Heart right ventricle (tissue), 16 donors: ENCODE data around the gene RAD9A. TPM values are rescaled to one million over a fixed set of nuclear protein-coding genes. Genes with fewer than 3 reads are reported as not detected.

Experiments
- ATAC-seq, 8 donors: fragments of 200-7000 bp; cut with Tn5 transposase; one replicate each; pipeline ENCODE4 v1.9.1; 2020; ENCODE audit warnings: mild to moderate bottlenecking in 8 of 8, moderate library complexity in 8 of 8, moderate number of reproducible peaks in 1 of 8
- DNase-seq, 2 donors: peaks; one replicate each; pipeline ENCODE4 v3.0.0-alpha.2; 2020
- H3K27ac ChIP-seq, 10 donors: fragments of 200-600 bp; sonication (generic) in 2 of 10; one replicate each; pipeline versions ENCODE4 v1.5.0 to v1.8.0; 2020 to 2022; ENCODE audit warnings: mild to moderate bottlenecking in 3 of 10
- H3K27me3 ChIP-seq, 7 donors: fragments of 200-600 bp; one replicate each; pipeline ENCODE4 v1.8.0; 2021 to 2022; ENCODE audit warnings: mild to moderate bottlenecking in 2 of 7
- H3K36me3 ChIP-seq, 9 donors: fragments of 200-600 bp; sonication (generic) in 1 of 9; one replicate each; pipeline versions ENCODE4 v1.5.0 to v1.8.0; 2020 to 2022; ENCODE audit warnings: mild to moderate bottlenecking in 2 of 9
- H3K4me1 ChIP-seq, 9 donors: fragments of 200-600 bp; sonication (generic) in 1 of 9; one replicate each; pipeline versions ENCODE4 v1.5.0 to v1.8.0; 2020 to 2022; ENCODE audit warnings: mild to moderate bottlenecking in 4 of 9
- H3K4me3 ChIP-seq, 10 donors: fragments of 200-600 bp; sonication (generic) in 2 of 10; one replicate each; pipeline versions ENCODE4 v1.5.0 to v1.8.0; 2020 to 2022; ENCODE audit warnings: mild to moderate bottlenecking in 7 of 10, moderate library complexity in 2 of 10
- H3K9me3 ChIP-seq, 11 donors: fragments of 200-600 bp in 10 of 11; sonication (generic) in 2 of 11; one replicate each; pipeline versions ENCODE4 v1.5.0 to v1.8.0; 2013 to 2022; ENCODE audit warnings: mild to moderate bottlenecking in 2 of 11, control low read depth in 1 of 11, moderate library complexity in 1 of 11
- WGBS, 2 donors: extraction: QIAGEN DNeasy Blood & Tissue Kit; methylation state at CpG; one replicate each; pipeline ENCODE4 v1.1.7; 2013; ENCODE audit warnings: inconsistent platforms in 1 of 2; 5-methylcytosine and 5-hydroxymethylcytosine counted together
- intact Hi-C, 10 donors: fragments of 100-400 bp; cut with DNase I; formaldehyde crosslinking; loops; one replicate each; pipeline versions ENCODE4 v1.11.1 to v1.14.2; 2022
- polyA plus RNA-seq, 2 donors: library from polyadenylated mRNA; stranded (reverse); fragments of 200-250 nt; gene quantifications; one replicate each; pipeline ENCODE4 v1.2.3, GENCODE V29; 2013
- total RNA-seq, 10 donors: library from RNA; stranded (reverse); fragmentation: NEBNext Ultra II Directional in 3 of 10; extraction: Animal tissue kit (Norgen Biotek cat#: 25700) in 3 of 10; gene quantifications; one replicate each; pipeline versions ENCODE4 v1.2.1 to v1.2.4, GENCODE V29; 2021 to 2023
- TF ChIP-seq, protein P1 (sequence below), 9 donors: fragments of 200-600 bp; sonication (generic) in 2 of 9; IDR thresholded peaks; one replicate each; pipeline versions ENCODE4 v1.5.0 to v1.8.0; 2021 to 2022; ENCODE audit warnings: antibody characterized with exemption in 9 of 9, mild to moderate bottlenecking in 5 of 9, moderate library complexity in 1 of 9
- donor health status: Arrhythmogenic right ventricular cardiomyopathy.
- donor health status: ischemic (EF 13 %, LVEDD 7.1; RV severe dilation, severe dysfunction).
- donor health status: healthy with polysubstance abuse.
- donor health status: DM: no; HTN: yes; CAD: no.
- donor health status: DM: no; HTN: no; CAD: no.
- donor health status: ischemic (EF 25% LVEDD 6.9; RV normal size, moderate dysfunction).
- donor health status: ischemic (EF 25% LVEDD 5.7; RV mildly dilated, moderate dysfunction).
- donor health status: healthy.
- donor health status: DM: yes; HTN: yes; CAD: no.
- donor health status: Ischemic cardiomyopathy.
- donor health status: ischemic (EF 35%, LVEDD 5.7; RV mildly dilated, moderate dysfunction).
- donor health status: nonischemic (EF 11% LVEDD 7.7; RV severe dilation, severe dysfunction).
- donor health status: DM: yes; HTN: yes; CAD: no.
- donor health status: PGD.
- donor health status: ischemic (EF 29% LVEDD 5.4; RV normal size, mild dysfunction).
- donor health status: nonischemic (EF 23%, LVEDD 6.1; RV moderate dilation, normal function).

RAD9A gene
- total and polyA plus RNA-seq, 12 donors = 4.8 to 15.0 (median 6.5) TPM

DNA sequence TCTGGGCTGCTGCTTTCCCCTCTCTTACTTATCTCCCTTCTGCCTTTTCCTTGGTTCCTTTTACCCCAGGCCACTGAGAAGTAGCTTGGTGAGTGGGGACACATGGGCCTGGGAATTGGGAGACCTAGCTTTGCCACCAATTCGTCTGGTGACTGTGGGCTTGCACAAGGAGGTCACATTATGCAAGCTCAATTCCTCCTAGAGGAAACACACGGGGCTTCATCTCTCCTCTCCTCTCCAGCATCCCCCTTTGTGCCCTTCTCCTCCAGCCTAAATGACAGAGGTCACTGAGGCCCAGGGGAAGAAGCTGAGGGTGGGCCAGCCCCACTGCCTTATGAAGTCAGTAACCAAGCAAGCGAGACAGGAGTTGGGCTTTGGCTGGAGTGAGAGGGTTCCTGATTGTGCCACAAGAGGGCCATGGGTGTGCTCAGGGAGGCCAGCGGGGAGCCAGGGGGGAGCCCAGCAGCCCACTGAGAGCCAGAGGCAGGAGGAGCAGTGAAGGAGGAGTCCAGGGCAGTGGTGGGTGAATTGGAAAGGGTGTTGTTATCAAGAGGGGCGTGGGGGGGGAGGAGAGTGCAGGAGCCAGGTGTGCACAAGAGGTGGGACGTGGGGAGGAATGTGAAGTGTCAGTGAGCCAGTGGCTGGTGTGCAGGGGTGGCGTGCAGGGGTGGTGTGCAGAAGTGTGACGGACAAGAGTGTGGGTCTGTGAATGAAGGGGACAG, 20.4 kb upstream of the RAD9A start:
- no peak for DNase-seq
- Histone ChIP-seq H3K36me3 (no peaks in the 10 kb centered on the region), H3K27me3 (peaks cover 0 to 5% (median 0%) of the 10 kb centered on the region in 7 donors), H3K4me3 (peak overlapping the region in 6 of 10 donors; percentile 67 to 82 (median 76)), H3K9me3 (no peaks in the 10 kb centered on the region), H3K4me1 (peaks cover 18 to 77% (median 43%) of the 10 kb centered on the region in 9 donors), H3K27ac (peak overlapping the region in 4 of 10 donors; percentile 30 to 97 (median 93))
- peak in 5 of 8 donors; percentile 4 to 31 (median 20) for ATAC-seq
- WGBS, 2 donors = 56% methylated on average over 8 of the region's 8 CpGs
- TF ChIP-seq, protein P1, sequence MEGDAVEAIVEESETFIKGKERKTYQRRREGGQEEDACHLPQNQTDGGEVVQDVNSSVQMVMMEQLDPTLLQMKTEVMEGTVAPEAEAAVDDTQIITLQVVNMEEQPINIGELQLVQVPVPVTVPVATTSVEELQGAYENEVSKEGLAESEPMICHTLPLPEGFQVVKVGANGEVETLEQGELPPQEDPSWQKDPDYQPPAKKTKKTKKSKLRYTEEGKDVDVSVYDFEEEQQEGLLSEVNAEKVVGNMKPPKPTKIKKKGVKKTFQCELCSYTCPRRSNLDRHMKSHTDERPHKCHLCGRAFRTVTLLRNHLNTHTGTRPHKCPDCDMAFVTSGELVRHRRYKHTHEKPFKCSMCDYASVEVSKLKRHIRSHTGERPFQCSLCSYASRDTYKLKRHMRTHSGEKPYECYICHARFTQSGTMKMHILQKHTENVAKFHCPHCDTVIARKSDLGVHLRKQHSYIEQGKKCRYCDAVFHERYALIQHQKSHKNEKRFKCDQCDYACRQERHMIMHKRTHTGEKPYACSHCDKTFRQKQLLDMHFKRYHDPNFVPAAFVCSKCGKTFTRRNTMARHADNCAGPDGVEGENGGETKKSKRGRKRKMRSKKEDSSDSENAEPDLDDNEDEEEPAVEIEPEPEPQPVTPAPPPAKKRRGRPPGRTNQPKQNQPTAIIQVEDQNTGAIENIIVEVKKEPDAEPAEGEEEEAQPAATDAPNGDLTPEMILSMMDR (IDR thresholded peaks at IDR 0.05) = peak in 8 of 9 donors; percentile 15 to 50 (median 42)
- intact Hi-C loops = no loop called here

DNA sequence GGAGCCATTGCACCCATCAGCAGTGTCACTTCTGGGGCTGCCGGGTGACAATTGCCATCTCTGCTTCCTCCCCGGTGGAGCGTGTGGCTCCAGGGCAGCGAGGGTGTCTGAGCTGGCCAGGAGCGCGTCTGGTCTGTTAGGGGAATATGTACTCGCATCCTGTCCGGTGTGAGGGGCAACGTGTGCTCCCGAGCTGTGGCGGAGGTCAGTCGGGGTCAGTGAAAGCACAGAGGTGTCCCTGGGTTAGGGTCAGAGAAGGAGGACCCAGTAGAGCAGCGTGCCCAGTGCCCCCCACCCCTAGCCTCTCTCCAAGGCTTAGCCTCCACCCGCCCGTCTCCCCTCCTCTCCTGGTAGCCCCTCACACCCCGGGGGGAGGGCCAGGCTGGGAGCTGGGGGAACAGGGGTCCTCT, 19.9 kb upstream of the RAD9A start:
- H3K4me1 ChIP-seq = peaks cover 12 to 71% (median 39%) of the 10 kb centered on the region in 9 donors
- intact Hi-C loops = loop anchor here in 1 of 10 donors (2.0 kb wide), 1 partner anchor 15 kb away; no protein-coding TSS in a partner anchor
- H3K9me3 ChIP-seq = no peaks in the 10 kb centered on the region
- peaks cover 0 to 5% (median 0%) of the 10 kb centered on the region in 7 donors for H3K27me3 ChIP-seq
- DNase-seq = no peak
- no peaks in the 10 kb centered on the region for H3K36me3 ChIP-seq
- peak overlapping the region; percentile 56 to 82 (median 74) for H3K4me3 ChIP-seq
- peak overlapping the region in 9 of 10 donors; percentile 85 to 97 (median 91) for H3K27ac ChIP-seq
- WGBS, 2 donors = 17 to 29% methylated on average over 15 to 16 of the region's 16 CpGs
- ATAC-seq = no peak
- TF ChIP-seq, protein P1 (IDR thresholded peaks at IDR 0.05) = no peak

DNA sequence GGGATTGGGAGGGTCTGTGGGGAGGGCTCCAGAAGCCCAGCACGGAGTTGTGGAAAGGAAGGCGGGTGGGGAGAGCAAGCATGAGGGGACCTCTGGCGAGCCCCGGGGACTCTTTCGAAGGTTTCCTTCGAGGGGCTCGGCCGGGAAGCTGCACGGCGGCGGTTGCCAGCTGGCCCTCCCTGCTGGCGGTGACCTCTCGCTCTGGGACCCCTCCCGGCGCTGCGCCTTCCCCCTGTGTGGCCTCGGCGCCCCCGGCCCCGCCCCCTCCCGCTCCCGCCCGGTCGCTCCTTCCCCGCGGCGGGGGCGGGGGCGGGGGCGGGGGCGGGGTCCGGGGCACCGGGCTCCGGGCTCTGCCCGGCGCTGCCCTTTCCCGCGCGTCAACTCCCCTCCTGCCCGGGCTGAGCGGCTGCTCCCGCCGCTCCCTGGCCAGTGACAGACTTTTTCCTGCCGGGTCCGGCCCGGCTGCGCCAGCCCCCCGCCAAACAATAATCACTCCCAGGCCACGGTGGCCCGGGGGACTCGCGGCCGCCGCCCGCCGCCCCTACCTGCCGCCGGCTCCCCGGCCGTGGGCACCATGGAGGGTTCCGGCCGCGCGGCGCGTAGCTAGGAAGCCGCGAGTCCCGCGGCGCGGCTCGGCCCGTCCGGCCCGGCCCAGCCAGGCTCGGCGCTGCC, 19.3 kb upstream of the RAD9A start:
- Histone ChIP-seq H3K36me3 (no peaks in the 10 kb centered on the region), H3K4me1 (peaks cover 10 to 66% (median 34%) of the 10 kb centered on the region in 9 donors), H3K27me3 (peaks cover 0 to 7% (median under 1%) of the 10 kb centered on the region in 7 donors), H3K27ac (peak overlapping the region; percentile 17 to 97 (median 91)), H3K4me3 (peak overlapping the region; percentile 56 to 82 (median 74)), H3K9me3 (no peaks in the 10 kb centered on the region)
- WGBS, 2 donors = 0 to 1% methylated on average over 36 to 75 of the region's 78 CpGs
- TF ChIP-seq, protein P1 (IDR thresholded peaks at IDR 0.05) = no peak
- intact Hi-C loops = loop anchor here in 1 of 10 donors (2.0 kb wide), 1 partner anchor 16 kb away; no protein-coding TSS in a partner anchor
- DNase-seq = peak in 1 of 2 donors; percentile 53
- peak in 4 of 8 donors; percentile 3 to 16 (median 14) for ATAC-seq

DNA sequence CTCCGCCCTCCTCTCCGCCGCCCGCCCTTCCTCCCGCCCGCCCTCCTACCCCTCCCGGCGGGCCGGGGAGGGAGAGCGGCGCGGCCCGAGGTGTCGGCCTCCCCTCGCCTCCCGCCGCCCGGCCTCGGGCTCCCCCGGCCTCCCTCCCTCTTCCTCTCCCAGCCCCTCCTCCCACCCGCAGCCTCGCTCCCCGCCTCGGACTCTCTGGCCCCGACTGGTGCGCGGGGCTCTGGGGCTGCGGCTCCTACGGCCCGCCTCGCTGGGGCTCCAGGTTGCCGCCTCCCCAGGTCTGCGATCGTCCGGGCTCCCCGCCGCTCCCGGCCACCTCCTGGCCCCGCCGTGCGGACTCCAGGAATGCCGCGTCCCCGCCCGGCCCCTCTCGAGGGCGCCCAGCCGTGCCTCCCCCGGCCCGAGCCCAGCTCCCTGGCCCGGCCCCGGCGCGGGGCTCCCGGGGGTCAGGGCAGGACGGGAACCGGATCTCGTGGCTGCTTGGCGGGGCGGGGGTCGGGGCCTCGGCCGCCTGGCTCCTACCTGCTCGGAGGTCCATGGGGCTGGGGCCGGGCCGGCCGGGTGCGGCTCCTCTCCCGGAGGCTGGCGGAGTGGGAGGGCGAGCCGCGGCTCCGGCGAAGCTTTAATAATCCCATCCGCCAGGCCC, 18.7 kb upstream of the RAD9A start, which contains the start of gene CLCF1:
CLCF1 (minus strand) TSS at position 606 of the 655 bp plus-strand sequence; CDS start at position 547, 59 bp downstream.
- ATAC-seq = peak; percentile 40 to 81 (median 58)
- peak; percentile 67 to 77 for DNase-seq
- intact Hi-C loops = loop anchor here in 2 of 10 donors (1.0 to 2.0 kb wide), 2 partner anchors 16 kb away; no protein-coding TSS in a partner anchor
- TF ChIP-seq, protein P1 (IDR thresholded peaks at IDR 0.05) = no peak
- Histone ChIP-seq H3K27me3 (peaks cover 0 to 11% (median 3%) of the 10 kb centered on the region in 7 donors), H3K9me3 (no peaks in the 10 kb centered on the region), H3K4me1 (peaks cover 10 to 59% (median 27%) of the 10 kb centered on the region in 9 donors), H3K36me3 (no peaks in the 10 kb centered on the region), H3K4me3 (peak within 1 kb of the TSS; percentile 56 to 82 (median 74)), H3K27ac (peak within 1 kb of the TSS; percentile 24 to 97 (median 91))
- 0 to 1% methylated on average over 59 to 70 of the region's 76 CpGs for WGBS, 2 donors
